ENCODE measurements around the gene MFSD11.

DNA sequence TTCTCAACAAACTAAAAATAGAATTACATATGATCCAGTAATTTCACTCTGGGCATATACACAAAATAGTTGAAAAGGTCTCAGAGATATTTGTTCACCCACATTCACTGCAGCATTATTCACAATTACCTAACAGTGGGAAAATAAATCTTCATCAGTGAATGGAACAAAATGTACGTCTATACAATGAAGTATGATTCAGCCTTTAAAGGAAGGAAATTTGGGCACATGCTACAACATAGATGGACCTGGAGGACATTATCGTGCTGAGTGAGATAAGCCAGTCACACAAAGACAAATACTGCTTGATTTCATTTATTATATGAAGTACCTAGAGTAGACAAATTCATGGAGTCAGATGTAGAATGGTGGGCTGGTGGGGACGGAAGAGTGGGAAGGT lies 47.0 kb downstream of the MFSD11 start:
- TF ChIP-seq, protein P1, sequence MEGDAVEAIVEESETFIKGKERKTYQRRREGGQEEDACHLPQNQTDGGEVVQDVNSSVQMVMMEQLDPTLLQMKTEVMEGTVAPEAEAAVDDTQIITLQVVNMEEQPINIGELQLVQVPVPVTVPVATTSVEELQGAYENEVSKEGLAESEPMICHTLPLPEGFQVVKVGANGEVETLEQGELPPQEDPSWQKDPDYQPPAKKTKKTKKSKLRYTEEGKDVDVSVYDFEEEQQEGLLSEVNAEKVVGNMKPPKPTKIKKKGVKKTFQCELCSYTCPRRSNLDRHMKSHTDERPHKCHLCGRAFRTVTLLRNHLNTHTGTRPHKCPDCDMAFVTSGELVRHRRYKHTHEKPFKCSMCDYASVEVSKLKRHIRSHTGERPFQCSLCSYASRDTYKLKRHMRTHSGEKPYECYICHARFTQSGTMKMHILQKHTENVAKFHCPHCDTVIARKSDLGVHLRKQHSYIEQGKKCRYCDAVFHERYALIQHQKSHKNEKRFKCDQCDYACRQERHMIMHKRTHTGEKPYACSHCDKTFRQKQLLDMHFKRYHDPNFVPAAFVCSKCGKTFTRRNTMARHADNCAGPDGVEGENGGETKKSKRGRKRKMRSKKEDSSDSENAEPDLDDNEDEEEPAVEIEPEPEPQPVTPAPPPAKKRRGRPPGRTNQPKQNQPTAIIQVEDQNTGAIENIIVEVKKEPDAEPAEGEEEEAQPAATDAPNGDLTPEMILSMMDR (conservative IDR thresholded peaks at IDR 0.05; ENCODE audit: low read depth, low read length) = no peak
- no peak for TF ChIP-seq EZH2 (IDR thresholded peaks at IDR 0.05; ENCODE audit: low read length, unreplicated experiment)
